ENCODE measurements around the gene DDA1.
A peak's percentile ranks its signal among the peaks of the same experiment; 100 is the strongest.

The DDA1 gene

GRCh38 chr19:17341845-17342244, 32.5 kb downstream of the DDA1 start:
- Histone ChIP-seq H3K9me2 (replicated peaks; ENCODE audit: insufficient read depth, low read length) (no peaks in the 10 kb centered on the region), H3K27me3 (ENCODE audit: low read length) (no peaks in the 10 kb centered on the region), H3K9ac (ENCODE audit: low read length) (no peak overlapping the region), H3K79me2 (ENCODE audit: insufficient read depth, low read length) (peaks cover 10% of the 10 kb centered on the region; the same call in 1 of the 2 replicates), H2AFZ (ENCODE audit: low read depth, low read length, severe bottlenecking) (no peak overlapping the region), H3K27ac (ENCODE audit: low read depth, low read length) (no peak overlapping the region), H4K20me1 (ENCODE audit: low read depth, low read length) (no peaks in the 10 kb centered on the region), H3K4me2 (ENCODE audit: low read depth, low read length, poor library complexity, severe bottlenecking) (no peak overlapping the region), H3K36me3 (ENCODE audit: low read length) (0 out of 2 replicates have a peak, but pooled peaks cover 4% of the 10 kb centered on the region), H3K9me3 (ENCODE audit: insufficient read depth, low read length) (no peaks in the 10 kb centered on the region), H3K4me3 (ENCODE audit: insufficient read depth, low read length, poor library complexity, severe bottlenecking) (no peak overlapping the region), H3F3A (ENCODE audit: insufficient read depth) (peaks cover 8% of the 10 kb centered on the region)
- TF ChIP-seq EZH2phosphoT487 (conservative IDR thresholded peaks at IDR 0.05; ENCODE audit: low read length) (no peak), CTCF (IDR thresholded peaks at IDR 0.05; ENCODE audit: insufficient read depth, low read length, poor library complexity, severe bottlenecking) (no peak)

DNA sequence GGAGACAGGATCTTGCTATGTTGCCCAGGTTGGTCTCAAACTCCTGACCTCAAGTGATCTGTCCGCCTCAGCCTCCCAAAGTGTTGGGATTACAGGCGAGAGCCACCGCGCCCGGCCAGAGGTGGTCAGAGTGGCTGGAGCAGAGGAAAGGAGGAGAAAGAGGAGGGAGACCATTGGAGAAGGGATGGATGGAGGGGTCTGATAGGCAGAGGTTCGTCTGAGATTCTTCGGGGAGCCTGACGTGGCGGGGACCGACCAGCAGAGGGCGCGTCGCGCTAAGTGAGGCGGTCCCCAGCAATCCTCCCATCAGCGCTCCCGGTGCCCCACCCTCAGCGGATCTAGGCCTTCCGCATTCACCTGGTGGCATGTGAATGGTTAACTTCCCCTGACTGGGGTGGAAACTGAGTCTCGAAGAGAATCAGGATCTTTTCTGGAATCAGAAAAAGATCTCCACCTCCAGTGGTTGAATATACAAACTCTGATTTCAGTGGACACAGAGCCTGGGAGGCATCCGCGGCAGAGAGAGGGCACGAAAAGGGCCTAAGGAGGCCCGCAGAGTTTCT, 36.8 kb downstream of the DDA1 start:
- no peak overlapping the region for H2AFZ ChIP-seq (ENCODE audit: low read depth, low read length, severe bottlenecking)
- no peak overlapping the region for H3K9ac ChIP-seq (ENCODE audit: low read length)

DNA sequence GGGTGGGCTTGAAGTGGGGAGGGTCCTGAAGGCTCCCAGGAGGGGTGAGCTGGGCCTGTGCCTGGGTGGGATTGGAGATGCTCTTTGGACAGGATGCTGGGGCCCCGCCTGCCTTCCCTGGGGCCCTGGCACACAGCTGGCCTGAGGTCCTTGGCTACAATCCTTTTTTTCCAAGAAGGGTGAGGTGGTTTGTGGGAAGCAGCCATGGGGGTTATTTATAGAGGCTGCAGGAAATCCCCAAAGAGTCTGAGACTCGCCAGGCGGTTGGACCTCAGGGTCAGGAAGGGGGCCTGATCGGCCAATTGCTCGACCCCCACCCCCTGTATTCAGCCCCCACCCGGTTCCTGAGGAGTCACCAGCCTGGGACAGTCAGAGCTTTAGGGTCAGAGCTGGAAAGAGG, 38.0 kb downstream of the DDA1 start:
- H3K4me2 ChIP-seq (ENCODE audit: low read depth, low read length, poor library complexity, severe bottlenecking): no peak overlapping the region
- H3K27ac ChIP-seq (ENCODE audit: low read depth, low read length): no peak overlapping the region
- H3K27me3 ChIP-seq (ENCODE audit: low read length): no peaks in the 10 kb centered on the region
- H3K9me3 ChIP-seq (ENCODE audit: insufficient read depth, low read length): no peaks in the 10 kb centered on the region
- H3K4me3 ChIP-seq (ENCODE audit: insufficient read depth, low read length, poor library complexity, severe bottlenecking): no peak overlapping the region
- peaks cover 8% of the 10 kb centered on the region for H3F3A ChIP-seq (ENCODE audit: insufficient read depth)
- TF ChIP-seq CTCF (IDR thresholded peaks at IDR 0.05; ENCODE audit: insufficient read depth, low read length, poor library complexity, severe bottlenecking) (no peak), EZH2phosphoT487 (conservative IDR thresholded peaks at IDR 0.05; ENCODE audit: low read length) (no peak)
- H3K36me3 ChIP-seq (ENCODE audit: low read length): no peaks in the 10 kb centered on the region
- H4K20me1 ChIP-seq (ENCODE audit: low read depth, low read length): no peaks in the 10 kb centered on the region
- H3K79me2 ChIP-seq (ENCODE audit: insufficient read depth, low read length): no peaks in the 10 kb centered on the region
- no peaks in the 10 kb centered on the region for H3K9me2 ChIP-seq (replicated peaks; ENCODE audit: insufficient read depth, low read length)
- no peak overlapping the region for H2AFZ ChIP-seq (ENCODE audit: low read depth, low read length, severe bottlenecking)
- no peak overlapping the region for H3K9ac ChIP-seq (ENCODE audit: low read length)

More for the DNA sequence above, 36.8 kb downstream of the DDA1 start:
- peak; percentile 62 for TF ChIP-seq CTCF (IDR thresholded peaks at IDR 0.05; ENCODE audit: insufficient read depth, low read length, poor library complexity, severe bottlenecking)
- TF ChIP-seq EZH2phosphoT487 (conservative IDR thresholded peaks at IDR 0.05; ENCODE audit: low read length): no peak
- Histone ChIP-seq H3K9me2 (replicated peaks; ENCODE audit: insufficient read depth, low read length) (no peaks in the 10 kb centered on the region), H3K4me2 (ENCODE audit: low read depth, low read length, poor library complexity, severe bottlenecking) (no peak overlapping the region), H3K79me2 (ENCODE audit: insufficient read depth, low read length) (no peaks in the 10 kb centered on the region), H3K36me3 (ENCODE audit: low read length) (0 out of 2 replicates have a peak, but pooled peaks cover 4% of the 10 kb centered on the region), H3K4me3 (ENCODE audit: insufficient read depth, low read length, poor library complexity, severe bottlenecking) (no peak overlapping the region), H3K27ac (ENCODE audit: low read depth, low read length) (no peak overlapping the region), H3K9me3 (ENCODE audit: insufficient read depth, low read length) (no peaks in the 10 kb centered on the region), H3K27me3 (ENCODE audit: low read length) (no peaks in the 10 kb centered on the region), H4K20me1 (ENCODE audit: low read depth, low read length) (no peaks in the 10 kb centered on the region), H3F3A (ENCODE audit: insufficient read depth) (peaks cover 8% of the 10 kb centered on the region)
